Chondrocyte (in vitro differentiated cells): ENCODE measurements around the gene HS6ST3. TPM values are rescaled to one million over a fixed set of nuclear protein-coding genes. Genes with fewer than 3 reads are reported as not detected.

Experiments used
- DNase-seq: peaks from one replicate; pipeline ENCODE4 v3.0.0; 2021; ENCODE audit warnings: mixed read lengths, low spot score
- H3K27ac Mint-ChIP-seq: one replicate; pipeline ENCODE4 v1.8.0; 2021; ENCODE audit warnings: mild to moderate bottlenecking, moderate library complexity, mixed read lengths; ENCODE audit not compliant: unreplicated experiment
- H3K27me3 Mint-ChIP-seq: 2 replicates; pipeline ENCODE4 v1.8.0; 2021; ENCODE audit warnings: low read depth, mixed read lengths
- H3K36me3 Mint-ChIP-seq: 2 replicates; pipeline ENCODE4 v1.8.0; 2021; ENCODE audit warnings: low read depth, mixed read lengths
- H3K4me1 Mint-ChIP-seq: 2 replicates; pipeline ENCODE4 v1.8.0; 2021; ENCODE audit warnings: low read depth, mild to moderate bottlenecking, mixed read lengths
- H3K4me3 Mint-ChIP-seq: one replicate; pipeline ENCODE4 v1.8.0; 2021; ENCODE audit warnings: mild to moderate bottlenecking, moderate library complexity, mixed read lengths; ENCODE audit not compliant: unreplicated experiment
- H3K9me3 Mint-ChIP-seq: 2 replicates; pipeline ENCODE4 v1.8.0; 2021; ENCODE audit warnings: low read depth, mixed read lengths
- CTCF ChIP-seq: fragments of 200-600 bp; sonication (generic); IDR thresholded peaks from 2 replicates; pipeline ENCODE4 v1.5.0; 2021; ENCODE audit warnings: antibody characterized with exemption, mild to moderate bottlenecking, moderate library complexity
- total RNA-seq: library from RNA; stranded (reverse); gene quantifications from 3 replicates; pipeline ENCODE4 v1.2.1, GENCODE V29; 2021

HS6ST3 gene
- total RNA-seq, 1 donor from 2014 or later: not detected

GRCh38 chr13:96797136-96797535 is 707.2 kb downstream of the HS6ST3 start:
- Mint-ChIP-seq H3K9me3 (no peaks in the 10 kb centered on the region), H3K27me3 (peaks cover 26% of the 10 kb centered on the region), H3K4me1 (no peaks in the 10 kb centered on the region), H3K27ac (no peak overlapping the region), H3K4me3 (no peak overlapping the region), H3K36me3 (no peaks in the 10 kb centered on the region)
- no peak for TF ChIP-seq CTCF
- DNase-seq: no peak

GRCh38 chr13:96803456-96804100 is 713.7 kb downstream of the HS6ST3 start:
- peaks cover 12% of the 10 kb centered on the region for H3K4me1 Mint-ChIP-seq
- no peak overlapping the region for H3K27ac Mint-ChIP-seq
- peaks cover 3% of the 10 kb centered on the region for H3K9me3 Mint-ChIP-seq

GRCh38 chr13:96804174-96804573 is 714.3 kb downstream of the HS6ST3 start:
- Mint-ChIP-seq H3K4me3 (no peak overlapping the region), H3K27ac (no peak overlapping the region)
- no peak for TF ChIP-seq CTCF

More at GRCh38 chr13:96803456-96804100, 713.7 kb downstream of the HS6ST3 start:
- H3K4me3 Mint-ChIP-seq: no peak overlapping the region
- DNase-seq: no peak
- H3K27me3 Mint-ChIP-seq: peaks cover 16% of the 10 kb centered on the region
- no peaks in the 10 kb centered on the region for H3K36me3 Mint-ChIP-seq
- TF ChIP-seq CTCF: no peak

GRCh38 chr13:96806746-96807145 is 716.8 kb downstream of the HS6ST3 start:
- Mint-ChIP-seq H3K36me3 (no peaks in the 10 kb centered on the region), H3K27me3 (peaks cover 5% of the 10 kb centered on the region), H3K4me1 (peaks cover 12% of the 10 kb centered on the region), H3K4me3 (no peak overlapping the region), H3K9me3 (peaks cover 3% of the 10 kb centered on the region), H3K27ac (no peak overlapping the region)
- no peak for TF ChIP-seq CTCF
- DNase-seq: no peak

More at GRCh38 chr13:96804174-96804573, 714.3 kb downstream of the HS6ST3 start:
- Mint-ChIP-seq H3K27me3 (peaks cover 18% of the 10 kb centered on the region), H3K4me1 (peaks cover 12% of the 10 kb centered on the region), H3K36me3 (no peaks in the 10 kb centered on the region), H3K9me3 (peaks cover 3% of the 10 kb centered on the region)
- DNase-seq: no peak

- no peak for TF ChIP-seq CTCF
- H3K9me3 Mint-ChIP-seq: peaks cover 19% of the 10 kb centered on the region
- no peak overlapping the region for H3K27ac Mint-ChIP-seq
- DNase-seq: no peak
- peaks cover 7% of the 10 kb centered on the region for H3K36me3 Mint-ChIP-seq
- H3K4me3 Mint-ChIP-seq: no peak overlapping the region
- peaks cover 6% of the 10 kb centered on the region for H3K27me3 Mint-ChIP-seq
- H3K4me1 Mint-ChIP-seq: peaks cover 12% of the 10 kb centered on the region
Measured at GRCh38 chr13:96809366-96810096, 719.6 kb downstream of the HS6ST3 start.
